ENCODE results near the gene USP3. TPM values are rescaled to one million over a fixed set of nuclear protein-coding genes. Genes with fewer than 3 reads are reported as not detected.
A peak's percentile ranks its signal among the peaks of the same experiment; 100 is the strongest.
"Not testable (repeated sequence)": the region's sequence is repeated elsewhere in the genome, so short reads cannot be mapped to it uniquely, and the experiment has no call there.

Gene USP3
- total RNA-seq, 2 donors from 2014 or later = 66.5 to 78.0 TPM

GRCh38 chr15:63532307-63532744 is 27.9 kb downstream of the USP3 start:
- H3K4me3 Mint-ChIP-seq = no peak overlapping the region
- DNase-seq = no peak
- H3K27ac Mint-ChIP-seq = peak overlapping the region; percentile 70
- H3K9me3 Mint-ChIP-seq = no peaks in the 10 kb centered on the region
- peaks cover 69% of the 10 kb centered on the region for H3K4me1 Mint-ChIP-seq (ENCODE audit: low read depth)
- H3K36me3 Mint-ChIP-seq (ENCODE audit: insufficient read depth in 2 of 2) = peaks cover 0 to 11% of the 10 kb centered on the region in 2 donors
- no peaks in the 10 kb centered on the region for H3K27me3 Mint-ChIP-seq (ENCODE audit: low read depth)
- no peak for ATAC-seq (replicated peaks in 1 of 2)

DNA sequence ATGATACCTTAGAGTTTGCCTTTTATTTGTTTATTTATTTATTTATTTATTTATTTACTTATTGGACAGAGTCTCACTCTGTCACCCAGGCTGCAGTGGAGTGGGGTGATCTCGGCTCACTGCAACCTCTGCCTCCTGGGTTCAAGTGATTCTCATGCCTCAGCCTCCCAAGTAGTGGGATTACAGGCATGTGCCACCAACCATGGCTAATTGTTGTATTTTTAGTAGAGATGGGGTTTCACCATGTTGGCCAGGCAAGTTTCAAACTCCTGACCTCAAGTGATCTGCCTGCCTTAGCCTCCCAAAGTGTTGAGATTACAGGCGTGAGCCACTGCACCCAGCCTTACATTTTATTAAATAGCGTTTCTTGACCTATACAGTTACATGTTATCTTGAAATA is 30.5 kb downstream of the USP3 start:
- H3K27ac Mint-ChIP-seq; H3K4me3 Mint-ChIP-seq; H3K9me3 Mint-ChIP-seq; ATAC-seq (replicated peaks in 1 of 2); H3K27me3 Mint-ChIP-seq (ENCODE audit: low read depth); DNase-seq: not testable (repeated sequence)
- Mint-ChIP-seq H3K4me1 (ENCODE audit: low read depth) (peaks cover 51% of the 10 kb centered on the region), H3K36me3 (ENCODE audit: insufficient read depth in 2 of 2) (peaks cover 2 to 20% of the 10 kb centered on the region in 2 donors)

- Mint-ChIP-seq H3K9me3 (no peaks in the 10 kb centered on the region), H3K36me3 (ENCODE audit: insufficient read depth in 2 of 2) (peaks cover 2 to 23% of the 10 kb centered on the region in 2 donors), H3K27ac (peak overlapping the region; percentile 65), H3K27me3 (ENCODE audit: low read depth) (no peaks in the 10 kb centered on the region), H3K4me3 (no peak overlapping the region), H3K4me1 (ENCODE audit: low read depth) (peaks cover 51% of the 10 kb centered on the region)
- no peak for DNase-seq
- no peak for ATAC-seq (replicated peaks in 1 of 2)
These were observed 31.3 kb downstream of the USP3 start for GRCh38 chr15:63535689-63536088.

DNA sequence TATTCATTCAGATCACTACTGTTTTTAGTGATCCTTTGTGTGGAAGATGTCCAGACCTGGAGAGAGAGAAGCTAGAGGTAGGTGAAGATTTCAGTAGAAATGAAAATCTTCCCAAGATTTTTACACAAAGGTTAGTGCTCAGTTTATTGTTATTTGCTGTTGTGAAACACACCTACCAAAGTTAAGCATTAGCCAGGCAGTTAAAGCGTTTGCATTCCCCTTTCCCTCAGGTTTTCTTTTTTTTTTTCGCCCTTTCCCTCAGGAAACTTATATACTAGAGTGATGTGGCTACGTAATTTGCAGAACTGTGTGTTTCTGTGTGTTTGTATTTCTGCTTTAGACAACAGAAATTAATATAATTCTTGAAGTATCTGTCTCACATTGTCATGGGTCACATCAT is 34.5 kb downstream of the USP3 start:
- DNase-seq (no peak), ATAC-seq (replicated peaks in 1 of 2) (no peak)
- H3K4me1 Mint-ChIP-seq (ENCODE audit: low read depth) = peaks cover 39% of the 10 kb centered on the region
- H3K4me3 Mint-ChIP-seq = no peak overlapping the region
- H3K27ac Mint-ChIP-seq = no peak overlapping the region
- H3K27me3 Mint-ChIP-seq (ENCODE audit: low read depth) = no peaks in the 10 kb centered on the region
- peaks cover 2 to 23% of the 10 kb centered on the region in 2 donors for H3K36me3 Mint-ChIP-seq (ENCODE audit: insufficient read depth in 2 of 2)
- no peaks in the 10 kb centered on the region for H3K9me3 Mint-ChIP-seq

DNA sequence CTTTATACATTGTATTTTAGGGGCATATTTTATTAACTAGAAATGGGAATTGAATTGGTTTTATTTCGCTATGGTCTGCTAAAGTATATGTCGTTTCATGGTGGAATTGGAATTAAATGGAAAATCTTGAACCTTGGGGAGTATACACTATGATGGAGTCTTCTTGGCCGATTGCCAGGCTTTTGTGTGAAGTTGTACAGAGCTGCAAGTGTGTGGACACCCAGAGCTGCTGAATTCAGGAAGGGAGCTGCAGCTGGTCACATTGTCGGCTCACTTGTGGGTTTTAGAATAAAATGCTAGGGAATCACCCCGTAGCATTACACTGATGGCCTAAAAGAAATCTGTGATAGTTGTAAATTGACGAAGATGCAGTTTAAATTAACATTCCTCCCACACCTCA is 35.1 kb downstream of the USP3 start:
- Mint-ChIP-seq H3K4me1 (ENCODE audit: low read depth) (peaks cover 44% of the 10 kb centered on the region), H3K9me3 (no peaks in the 10 kb centered on the region), H3K27me3 (ENCODE audit: low read depth) (no peaks in the 10 kb centered on the region), H3K36me3 (ENCODE audit: insufficient read depth in 2 of 2) (peaks cover 2 to 26% of the 10 kb centered on the region in 2 donors), H3K27ac (no peak overlapping the region), H3K4me3 (no peak overlapping the region)
- DNase-seq (no peak), ATAC-seq (replicated peaks in 1 of 2) (no peak)

DNA sequence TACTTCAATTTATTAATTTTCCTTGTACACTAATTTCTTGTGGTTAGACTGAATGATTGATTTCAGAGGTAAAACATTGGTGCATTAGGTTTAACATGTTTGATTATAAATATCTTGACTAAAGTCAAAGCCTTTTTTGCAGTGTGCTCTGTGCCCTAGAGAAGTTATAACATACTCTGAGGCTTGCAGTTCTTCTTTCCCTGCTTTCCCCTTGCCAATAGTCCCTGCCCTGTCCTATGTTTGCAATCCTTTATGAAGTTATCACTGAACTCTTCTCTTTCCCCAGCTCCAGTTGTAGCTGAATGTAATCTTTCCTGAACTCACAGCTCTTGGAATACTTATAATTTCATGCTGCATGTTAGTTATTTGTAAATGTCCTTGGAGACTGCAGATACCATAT is 35.6 kb downstream of the USP3 start:
- DNase-seq = no peak
- Mint-ChIP-seq H3K36me3 (ENCODE audit: insufficient read depth in 2 of 2) (peaks cover 2 to 26% of the 10 kb centered on the region in 2 donors), H3K4me3 (no peak overlapping the region), H3K27ac (peak overlapping the region; percentile 5), H3K9me3 (no peaks in the 10 kb centered on the region), H3K27me3 (ENCODE audit: low read depth) (no peaks in the 10 kb centered on the region), H3K4me1 (ENCODE audit: low read depth) (peaks cover 47% of the 10 kb centered on the region)
- ATAC-seq (replicated peaks in 1 of 2) = no peak

DNA sequence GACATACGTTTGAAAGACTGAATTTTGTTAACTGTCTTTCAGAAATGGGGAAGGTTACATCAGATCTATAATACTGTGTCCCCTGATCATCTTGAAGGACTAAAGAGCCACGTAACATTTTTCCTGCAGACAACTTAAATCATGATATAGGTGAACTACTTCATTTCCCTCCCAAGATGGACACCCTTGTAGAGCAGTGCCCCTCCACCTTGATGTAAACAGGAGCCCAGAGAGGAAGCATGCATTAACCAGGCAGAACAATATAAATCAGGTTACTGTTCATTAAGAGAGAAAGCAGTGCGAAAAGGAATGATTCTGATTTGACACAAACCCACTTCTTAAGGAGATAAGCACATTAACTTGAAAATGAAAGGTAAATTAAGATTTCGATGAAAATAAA is 36.1 kb downstream of the USP3 start:
- H3K36me3 Mint-ChIP-seq (ENCODE audit: insufficient read depth in 2 of 2) = peaks cover 2 to 23% of the 10 kb centered on the region in 2 donors
- H3K4me3 Mint-ChIP-seq = no peak overlapping the region
- H3K4me1 Mint-ChIP-seq (ENCODE audit: low read depth) = peaks cover 49% of the 10 kb centered on the region
- DNase-seq (no peak), ATAC-seq (replicated peaks in 1 of 2) (no peak)
- peak overlapping the region; percentile 5 for H3K27ac Mint-ChIP-seq
- H3K9me3 Mint-ChIP-seq = no peaks in the 10 kb centered on the region
- no peaks in the 10 kb centered on the region for H3K27me3 Mint-ChIP-seq (ENCODE audit: low read depth)

DNA sequence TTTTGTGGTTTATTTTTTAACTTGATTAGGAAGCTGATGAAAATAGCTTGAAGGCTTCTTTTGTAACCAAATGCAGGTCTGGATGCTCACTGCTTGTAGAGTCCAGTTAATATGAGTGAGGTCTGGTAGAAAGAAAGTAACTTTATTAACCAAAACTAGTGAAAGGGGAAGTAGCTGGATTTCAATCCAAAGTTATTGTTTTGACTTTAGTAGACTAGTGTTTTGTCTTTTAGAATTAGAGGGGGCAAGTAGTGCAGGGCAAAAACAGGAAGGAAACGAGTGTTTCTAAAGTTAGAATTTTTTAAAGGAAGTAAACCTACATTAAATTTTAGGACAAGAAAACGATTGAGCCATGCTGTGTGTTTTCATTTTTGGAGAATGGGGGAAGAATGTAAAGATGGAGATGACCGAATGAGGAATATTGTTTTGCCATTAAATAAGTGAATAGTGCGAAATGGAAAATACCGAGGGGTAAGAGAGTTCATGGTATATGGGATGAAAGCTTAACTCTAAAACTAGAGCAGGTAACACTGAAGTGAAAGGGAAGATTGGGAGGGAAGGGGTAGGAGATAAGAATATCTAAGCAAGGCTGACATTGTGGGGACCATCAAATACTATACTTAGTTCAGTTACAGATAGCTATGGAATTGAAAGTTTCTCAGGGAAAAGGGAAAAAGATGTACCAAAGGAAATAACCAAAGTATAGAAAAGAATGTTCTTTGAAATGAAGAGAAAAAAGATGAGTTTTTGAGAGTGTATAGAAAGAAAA is 40.0 kb downstream of the USP3 start:
- no peaks in the 10 kb centered on the region for H3K27me3 Mint-ChIP-seq (ENCODE audit: low read depth)
- peaks cover 43% of the 10 kb centered on the region for H3K4me1 Mint-ChIP-seq (ENCODE audit: low read depth)
- DNase-seq (no peak), ATAC-seq (replicated peaks in 1 of 2) (no peak)
- peak overlapping the region in 1 of 2 donors; percentile 62 for H3K4me3 Mint-ChIP-seq
- no peaks in the 10 kb centered on the region for H3K9me3 Mint-ChIP-seq
- H3K27ac Mint-ChIP-seq = peak overlapping the region; percentile 85
- peaks cover 0 to 12% of the 10 kb centered on the region in 2 donors for H3K36me3 Mint-ChIP-seq (ENCODE audit: insufficient read depth in 2 of 2)

DNA sequence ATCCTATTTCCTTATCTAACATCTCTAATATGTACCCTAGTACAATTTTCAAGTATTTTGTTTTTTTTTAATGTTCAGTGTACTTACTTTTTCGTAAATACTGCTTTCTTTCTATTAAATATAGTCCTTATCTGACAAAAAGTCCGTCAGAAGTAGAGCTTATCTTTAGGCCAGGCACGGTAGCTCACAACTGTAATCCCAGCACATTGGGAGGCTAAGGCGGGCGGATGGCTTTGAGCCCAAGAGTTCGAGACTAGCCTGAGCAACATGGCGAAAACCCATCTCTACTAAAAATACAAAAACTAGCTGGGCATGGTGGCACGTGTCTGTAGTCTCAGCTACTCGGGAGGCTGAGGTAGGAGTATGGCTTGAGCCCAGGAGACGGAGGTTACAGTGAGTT is 41.1 kb downstream of the USP3 start:
- ATAC-seq (replicated peaks in 1 of 2) = no peak
- no peaks in the 10 kb centered on the region for H3K27me3 Mint-ChIP-seq (ENCODE audit: low read depth)
- peaks cover 32% of the 10 kb centered on the region for H3K4me1 Mint-ChIP-seq (ENCODE audit: low read depth)
- DNase-seq = no peak
- H3K27ac Mint-ChIP-seq = peak overlapping the region; percentile 42
- peaks cover 0 to 10% of the 10 kb centered on the region in 2 donors for H3K36me3 Mint-ChIP-seq (ENCODE audit: insufficient read depth in 2 of 2)
- no peak overlapping the region for H3K4me3 Mint-ChIP-seq
- no peaks in the 10 kb centered on the region for H3K9me3 Mint-ChIP-seq

GRCh38 chr15:63551400-63551799 is 47.0 kb downstream of the USP3 start:
- no peak overlapping the region for H3K27ac Mint-ChIP-seq
- H3K4me1 Mint-ChIP-seq (ENCODE audit: low read depth) = peaks cover 43% of the 10 kb centered on the region
- DNase-seq (no peak), ATAC-seq (replicated peaks in 1 of 2) (no peak)
- H3K9me3 Mint-ChIP-seq = no peaks in the 10 kb centered on the region
- H3K4me3 Mint-ChIP-seq = no peak overlapping the region
- H3K36me3 Mint-ChIP-seq (ENCODE audit: insufficient read depth in 2 of 2) = peaks cover 0 to 9% of the 10 kb centered on the region in 2 donors
- no peaks in the 10 kb centered on the region for H3K27me3 Mint-ChIP-seq (ENCODE audit: low read depth)

DNA sequence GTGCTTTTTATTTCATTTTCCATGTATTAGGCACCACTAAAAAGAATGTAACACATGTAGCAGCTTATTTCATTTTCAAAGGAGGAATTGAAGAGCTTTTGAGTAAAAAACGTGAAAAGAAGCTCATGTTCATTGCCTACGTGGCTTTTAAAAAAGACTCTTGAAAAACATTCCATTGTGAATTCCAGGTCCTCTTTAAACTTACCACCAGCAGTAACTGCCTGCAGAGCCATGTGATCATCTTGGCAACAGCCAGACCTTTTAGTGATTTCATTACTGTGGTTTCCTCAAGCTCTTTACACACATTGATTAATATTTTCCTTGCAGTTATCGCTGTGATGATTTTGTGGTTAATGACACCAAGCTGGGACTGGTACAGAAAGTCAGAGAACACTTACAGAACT is 49.0 kb downstream of the USP3 start:
- peak overlapping the region in 1 of 2 donors; percentile 52 for H3K4me3 Mint-ChIP-seq
- H3K27ac Mint-ChIP-seq = peak overlapping the region; percentile 4
- H3K4me1 Mint-ChIP-seq (ENCODE audit: low read depth) = peaks cover 44% of the 10 kb centered on the region
- ATAC-seq (replicated peaks in 1 of 2) (peak; percentile 27 to 43), DNase-seq (no peak)
- H3K27me3 Mint-ChIP-seq (ENCODE audit: low read depth) = no peaks in the 10 kb centered on the region
- H3K9me3 Mint-ChIP-seq = no peaks in the 10 kb centered on the region
- H3K36me3 Mint-ChIP-seq (ENCODE audit: insufficient read depth in 2 of 2) = peaks cover 0 to 15% of the 10 kb centered on the region in 2 donors

DNA sequence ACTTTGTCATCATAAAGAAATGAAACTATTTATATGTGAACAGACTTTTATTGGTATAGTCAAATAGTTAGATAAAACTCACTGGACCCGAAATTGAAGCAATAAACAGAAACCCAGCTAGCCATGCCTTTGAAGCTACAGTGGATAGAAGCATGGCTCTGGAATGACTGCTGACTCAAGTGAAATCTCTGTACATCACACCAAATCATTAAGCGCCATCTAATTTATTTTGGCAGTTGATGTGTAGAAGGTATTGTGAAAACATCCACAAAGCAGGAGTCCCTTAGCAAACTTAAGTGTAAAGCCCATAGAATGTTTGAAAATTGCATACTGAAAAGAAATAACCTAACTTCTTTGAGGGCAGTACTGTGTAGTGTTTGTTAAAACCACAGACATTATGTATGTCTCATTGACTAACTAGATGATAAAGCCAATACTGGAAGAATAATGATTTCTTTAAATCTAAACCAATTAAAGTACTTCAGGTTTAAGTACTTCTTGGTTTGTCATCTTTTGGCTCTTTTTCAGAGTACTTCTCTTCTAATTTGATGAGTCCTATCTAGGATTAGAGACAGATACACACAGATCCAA is 50.0 kb downstream of the USP3 start:
- Mint-ChIP-seq H3K4me3 (no peak overlapping the region), H3K9me3 (no peaks in the 10 kb centered on the region), H3K27me3 (ENCODE audit: low read depth) (no peaks in the 10 kb centered on the region), H3K27ac (peak overlapping the region; percentile 42), H3K4me1 (ENCODE audit: low read depth) (peaks cover 49% of the 10 kb centered on the region), H3K36me3 (ENCODE audit: insufficient read depth in 2 of 2) (peaks cover 3 to 18% of the 10 kb centered on the region in 2 donors)
- ATAC-seq (replicated peaks in 1 of 2) = peak in 1 of 2 donors; percentile 48
- DNase-seq = no peak

DNA sequence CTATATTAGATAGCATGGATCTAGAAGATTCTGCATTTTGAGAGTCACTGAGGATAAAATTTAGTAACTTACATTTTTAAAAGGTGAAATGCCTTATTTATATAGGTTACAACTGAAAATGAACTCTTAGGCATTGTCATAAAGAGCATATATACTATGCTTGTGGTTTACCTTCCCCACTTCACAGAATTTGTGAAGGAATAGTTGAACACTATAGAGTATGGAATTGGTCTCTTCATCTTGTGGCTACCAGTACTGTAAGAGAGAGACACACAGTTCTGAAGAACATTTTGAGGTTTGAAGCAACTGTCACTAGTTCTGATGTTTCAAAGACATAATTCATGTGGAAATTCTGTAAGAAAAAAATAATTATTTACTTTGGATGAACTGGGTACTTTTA is 51.1 kb downstream of the USP3 start:
- H3K9me3 Mint-ChIP-seq = no peaks in the 10 kb centered on the region
- DNase-seq (no peak), ATAC-seq (replicated peaks in 1 of 2) (peak; percentile 39 to 64)
- H3K36me3 Mint-ChIP-seq (ENCODE audit: insufficient read depth in 2 of 2) = peaks cover 3 to 22% of the 10 kb centered on the region in 2 donors
- H3K4me3 Mint-ChIP-seq = no peak overlapping the region
- H3K27me3 Mint-ChIP-seq (ENCODE audit: low read depth) = no peaks in the 10 kb centered on the region
- H3K27ac Mint-ChIP-seq = peak overlapping the region; percentile 77
- peaks cover 60% of the 10 kb centered on the region for H3K4me1 Mint-ChIP-seq (ENCODE audit: low read depth)
